ENCODE data around the gene LAMB3.

DNA sequence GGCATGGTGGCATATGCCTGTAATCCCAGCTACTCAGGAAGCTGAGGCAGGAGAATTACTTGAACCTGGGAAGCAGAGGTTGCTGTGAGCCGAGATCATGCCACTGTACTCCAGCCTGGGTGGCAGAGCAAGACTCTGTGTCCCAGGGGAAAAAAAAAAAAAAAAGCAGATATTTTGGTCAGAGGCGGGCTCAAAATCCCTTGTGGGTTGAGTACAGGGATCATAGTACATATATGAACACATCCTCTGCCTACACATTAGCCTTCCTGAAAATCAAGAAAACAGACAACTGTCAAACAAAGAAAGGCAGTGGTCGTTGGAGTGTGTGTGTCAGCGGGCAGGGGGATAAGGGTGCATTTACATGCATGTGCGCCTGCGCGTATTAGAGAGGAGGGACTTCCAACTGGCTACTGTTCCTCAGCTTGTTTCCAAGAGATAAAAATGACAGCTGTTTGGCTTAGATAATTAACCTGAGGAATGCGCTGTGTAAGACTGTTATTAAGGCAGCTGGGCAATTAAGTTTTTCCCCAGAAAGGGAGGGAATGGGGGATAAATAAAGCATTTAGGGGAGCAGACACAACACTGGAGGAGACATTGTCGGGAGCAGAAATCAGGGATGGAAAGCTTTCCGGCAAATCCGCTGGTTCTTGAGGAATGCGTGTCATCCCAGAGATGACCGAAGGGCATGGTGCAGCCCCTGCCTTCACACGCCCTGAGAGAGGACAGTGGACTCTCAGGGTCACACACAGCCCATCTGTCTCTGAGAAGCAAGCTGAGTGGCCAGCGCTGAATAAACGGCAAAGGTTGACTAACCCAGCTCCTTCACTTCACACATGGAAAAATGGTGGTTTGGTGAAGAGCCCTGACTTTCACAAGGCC is 6.4 kb downstream of the LAMB3 start:
- TF ChIP-seq YY1 (IDR thresholded peaks at IDR 0.05; ENCODE audit: insufficient read depth, insufficient read length) (no peak), ZNF274 (IDR thresholded peaks at IDR 0.05; ENCODE audit: low read depth, low read length) (no peak)
